T-cell (primary cell): Measurements from ENCODE around the gene HSF5. TPM values are rescaled to one million over a fixed set of nuclear protein-coding genes. Genes with fewer than 3 reads are reported as not detected.

ENCODE experiments used
- ATAC-seq, 4 experiments: fragments of 200-7000 bp in 3 of 4; fragments of 150-1000 bp in 1 of 4; cut with Tn5 transposase; replicated peaks in 1 of 4; 1 replicate in 3 of 4; 2 replicates in 1 of 4; pipeline ENCODE4 v1.10.0; 2021; ENCODE audit warnings: moderate library complexity in 3 of 4, mild to moderate bottlenecking in 2 of 4, moderate number of reproducible peaks in 1 of 4
- CTCF ChIA-PET, 2 donors: fragments of 300-600 bp; sonication (Branson Sonifier 250); formaldehyde crosslinking; loops; one replicate each; lab custom pipeline; 2022; ENCODE audit warnings: antibody characterized with exemption in 2 of 2; lab: Charles Lee
- POLR2A ChIA-PET, 2 donors: fragments of 300-600 bp; sonication (Branson Sonifier 250); formaldehyde crosslinking; loops; one replicate each; lab custom pipeline; 2022; ENCODE audit warnings: antibody characterized with exemption in 2 of 2; lab: Charles Lee
- DNase-seq, 35 experiments: peaks; one replicate each; pipeline versions ENCODE4 v3.0.0 to v3.0.0-alpha.2; 2013 to 2023
- H3K27ac ChIP-seq: one replicate; pipeline ENCODE4 v1.5.1; 2013; ENCODE audit warnings: low read length
- H3K27me3 ChIP-seq, 2 experiments: replicated peaks in 1 of 2; 1 replicate in 1 of 2; 2 replicates in 1 of 2; pipeline versions ENCODE4 v1.6.1 to v1.7.0; 2013; ENCODE audit warnings: low read length in 1 of 2, mixed read lengths in 1 of 2; ENCODE audit not compliant: control insufficient read depth in 2 of 2, insufficient read depth in 2 of 2; ENCODE audit errors: extremely low read depth in 1 of 2
- H3K36me3 ChIP-seq, 2 donors: 1 replicate in 1 of 2; 2 replicates in 1 of 2; pipeline versions ENCODE4 v1.6.1 to v1.7.0; 2013; ENCODE audit warnings: low read length in 1 of 2; ENCODE audit not compliant: control insufficient read depth in 2 of 2, insufficient read depth in 1 of 2; ENCODE audit errors: extremely low read depth in 1 of 2
- H3K4me1 ChIP-seq, 2 experiments: 1 replicate in 1 of 2; 2 replicates in 1 of 2; pipeline versions ENCODE4 v1.6.1 to v1.7.0; 2013; ENCODE audit warnings: low read length in 2 of 2, mixed read lengths in 1 of 2; ENCODE audit not compliant: insufficient read depth in 2 of 2, control insufficient read depth in 1 of 2; ENCODE audit errors: extremely low read depth in 1 of 2
- H3K4me3 ChIP-seq, 2 donors: 1 replicate in 1 of 2; 2 replicates in 1 of 2; pipeline versions ENCODE4 v1.5.1 to v1.7.0; 2013; ENCODE audit warnings: mild to moderate bottlenecking in 2 of 2, low read length in 1 of 2, moderate library complexity in 1 of 2; ENCODE audit not compliant: control insufficient read depth in 1 of 2; ENCODE audit errors: extremely low read depth in 1 of 2
- H3K9me3 ChIP-seq: 2 replicates; pipeline ENCODE4 v1.7.0; 2013
- H3K27ac Mint-ChIP-seq, 2 donors: one replicate each; pipeline ENCODE4 v1.8.0; 2020 to 2021; ENCODE audit warnings: mild to moderate bottlenecking in 2 of 2, mixed read lengths in 2 of 2
- H3K27me3 Mint-ChIP-seq, 2 donors: one replicate each; pipeline ENCODE4 v1.8.0; 2021 to 2022; ENCODE audit warnings: mixed read lengths in 2 of 2
- H3K36me3 Mint-ChIP-seq: one replicate; pipeline ENCODE4 v1.8.0; 2021; ENCODE audit warnings: mixed read lengths
- H3K4me1 Mint-ChIP-seq, 3 donors: one replicate each; pipeline ENCODE4 v1.8.0; 2020 to 2022; ENCODE audit warnings: mixed read lengths in 3 of 3, mild to moderate bottlenecking in 1 of 3
- H3K4me3 Mint-ChIP-seq, 3 donors: one replicate each; pipeline ENCODE4 v1.8.0; 2020 to 2022; ENCODE audit warnings: mild to moderate bottlenecking in 3 of 3, mixed read lengths in 3 of 3, moderate library complexity in 3 of 3
- H3K9me3 Mint-ChIP-seq, 3 donors: one replicate each; pipeline ENCODE4 v1.8.0; 2020 to 2022; ENCODE audit warnings: mixed read lengths in 3 of 3
- WGBS: methylation state at CpG from one replicate; pipeline ENCODE4 v1.1.5; 2013; ENCODE audit warnings: missing lambda C conversion rate; ENCODE audit not compliant: insufficient coverage; 5-methylcytosine and 5-hydroxymethylcytosine counted together
- total RNA-seq, 35 experiments: library from RNA in 6 of 35; stranded (reverse) in 6 of 35; fragments of 120-200 nt in 1 of 35; gene quantifications; one replicate each; pipeline versions ENCODE4 v1.2.1 to v1.2.4 and lab custom pipeline; 2013 to 2026

The HSF5 gene
- total RNA-seq, 5 donors from 2014 or later (not counting 1 experiment from before 2014, with no cell fraction given), result 1.7 to 2.8 (median 2.5) TPM

GRCh38 chr17:58412064-58412703 is 76.0 kb downstream of the HSF5 start:
- Mint-ChIP-seq H3K9me3 (no peaks in the 10 kb centered on the region), H3K4me1 (peaks cover 3 to 5% (median 5%) of the 10 kb centered on the region in 3 donors), H3K27ac (no peak overlapping the region), H3K36me3 (no peaks in the 10 kb centered on the region), H3K27me3 (no peaks in the 10 kb centered on the region), H3K4me3 (no peak overlapping the region)
- ATAC-seq (no peak), DNase-seq (no peak)
- CTCF ChIA-PET, result no interaction called here
- Histone ChIP-seq H3K36me3 (no peaks in the 10 kb centered on the region), H3K27ac (no peak overlapping the region), H3K9me3 (no peaks in the 10 kb centered on the region), H3K4me3 (no peak overlapping the region), H3K27me3 (no peaks in the 10 kb centered on the region), H3K4me1 (peaks cover 0 to 2% of the 10 kb centered on the region in 2 experiments)
- POLR2A ChIA-PET, result interaction anchor here in 1 of 2 donors (0.8 kb wide), 1 partner anchor 77 kb away, joined by 3 read pairs; no protein-coding TSS in a partner anchor
- WGBS, result no CpG with 5 or more reads among the region's 1 CpG

GRCh38 chr17:58411408-58411894 is 76.8 kb downstream of the HSF5 start:
- no peaks in the 10 kb centered on the region for H3K36me3 ChIP-seq
- ChIA-PET POLR2A (no interaction called here), CTCF (interaction anchor here in 1 of 2 donors (0.7 kb wide), 1 partner anchor 74 kb away, joined by 3 read pairs; no protein-coding TSS in a partner anchor)
- DNase-seq (no peak), ATAC-seq (no peak)
- no peak overlapping the region for H3K4me3 Mint-ChIP-seq
- no peaks in the 10 kb centered on the region for H3K27me3 ChIP-seq
- H3K4me3 ChIP-seq, result no peak overlapping the region
- H3K9me3 Mint-ChIP-seq, result no peaks in the 10 kb centered on the region
- no peak overlapping the region for H3K27ac ChIP-seq
- no peaks in the 10 kb centered on the region for H3K36me3 Mint-ChIP-seq
- WGBS, result no CpG with 5 or more reads among the region's 1 CpG
- no peaks in the 10 kb centered on the region for H3K27me3 Mint-ChIP-seq
- H3K4me1 ChIP-seq, result no peaks in the 10 kb centered on the region
- H3K9me3 ChIP-seq, result no peaks in the 10 kb centered on the region
- H3K4me1 Mint-ChIP-seq, result no peaks in the 10 kb centered on the region
- no peak overlapping the region for H3K27ac Mint-ChIP-seq

GRCh38 chr17:58410714-58411407 is 77.3 kb downstream of the HSF5 start:
- H3K36me3 ChIP-seq, result no peaks in the 10 kb centered on the region
- Mint-ChIP-seq H3K4me1 (no peaks in the 10 kb centered on the region), H3K27ac (no peak overlapping the region), H3K27me3 (no peaks in the 10 kb centered on the region), H3K36me3 (no peaks in the 10 kb centered on the region), H3K9me3 (no peaks in the 10 kb centered on the region), H3K4me3 (no peak overlapping the region)
- no peaks in the 10 kb centered on the region for H3K4me1 ChIP-seq
- H3K27ac ChIP-seq, result no peak overlapping the region
- POLR2A ChIA-PET, result interaction anchor here in 1 of 2 donors (0.5 kb wide), 1 partner anchor 125 kb away, joined by 9 read pairs; no protein-coding TSS in a partner anchor
- H3K4me3 ChIP-seq, result no peak overlapping the region
- no peak for DNase-seq
- CTCF ChIA-PET, result interaction anchor here in 1 of 2 donors (0.7 kb wide), 1 partner anchor 74 kb away, joined by 3 read pairs; no protein-coding TSS in a partner anchor
- H3K27me3 ChIP-seq, result no peaks in the 10 kb centered on the region
- no peak for ATAC-seq
- H3K9me3 ChIP-seq, result no peaks in the 10 kb centered on the region

- Mint-ChIP-seq H3K36me3 (no peaks in the 10 kb centered on the region), H3K27me3 (no peaks in the 10 kb centered on the region), H3K4me1 (no peaks in the 10 kb centered on the region), H3K27ac (no peak overlapping the region), H3K9me3 (no peaks in the 10 kb centered on the region), H3K4me3 (no peak overlapping the region)
- 94% methylated on average over 2 of the region's 5 CpGs for WGBS
- H3K9me3 ChIP-seq, result no peaks in the 10 kb centered on the region
- no peak overlapping the region for H3K27ac ChIP-seq
- no peaks in the 10 kb centered on the region for H3K36me3 ChIP-seq
- no peaks in the 10 kb centered on the region for H3K27me3 ChIP-seq
- DNase-seq (no peak), ATAC-seq (no peak)
- no peaks in the 10 kb centered on the region for H3K4me1 ChIP-seq
- H3K4me3 ChIP-seq, result no peak overlapping the region
- ChIA-PET POLR2A (no interaction called here), CTCF (no interaction called here)
Observed at GRCh38 chr17:58409432-58409831, 78.8 kb downstream of the HSF5 start.

GRCh38 chr17:58403311-58403710 is 84.9 kb downstream of the HSF5 start:
- Mint-ChIP-seq H3K4me1 (peaks cover 0 to 7% (median 7%) of the 10 kb centered on the region in 3 donors), H3K27ac (no peak overlapping the region), H3K9me3 (no peaks in the 10 kb centered on the region), H3K4me3 (no peak overlapping the region), H3K27me3 (no peaks in the 10 kb centered on the region), H3K36me3 (no peaks in the 10 kb centered on the region)
- ATAC-seq, result no peak
- Histone ChIP-seq H3K4me1 (peaks cover 0 to 3% of the 10 kb centered on the region in 2 experiments), H3K27ac (no peak overlapping the region), H3K36me3 (no peaks in the 10 kb centered on the region), H3K27me3 (no peaks in the 10 kb centered on the region), H3K9me3 (no peaks in the 10 kb centered on the region), H3K4me3 (no peak overlapping the region)
- ChIA-PET CTCF (no interaction called here), POLR2A (no interaction called here)
- WGBS, result 90% methylated on average over 2 of the region's 6 CpGs
- no peak for DNase-seq

GRCh38 chr17:58402679-58403078 is 85.5 kb downstream of the HSF5 start:
- H3K9me3 ChIP-seq, result no peaks in the 10 kb centered on the region
- peaks cover 0 to 3% of the 10 kb centered on the region in 2 experiments for H3K4me1 ChIP-seq
- Mint-ChIP-seq H3K36me3 (no peaks in the 10 kb centered on the region), H3K27ac (no peak overlapping the region), H3K4me1 (peaks cover 0 to 7% (median 7%) of the 10 kb centered on the region in 3 donors), H3K9me3 (no peaks in the 10 kb centered on the region), H3K27me3 (no peaks in the 10 kb centered on the region), H3K4me3 (no peak overlapping the region)
- ChIA-PET CTCF (no interaction called here), POLR2A (no interaction called here)
- H3K27ac ChIP-seq, result no peak overlapping the region
- no peaks in the 10 kb centered on the region for H3K36me3 ChIP-seq
- WGBS, result no CpG with 5 or more reads among the region's 1 CpG
- no peaks in the 10 kb centered on the region for H3K27me3 ChIP-seq
- no peak for DNase-seq
- no peak overlapping the region for H3K4me3 ChIP-seq
- ATAC-seq, result no peak
